ENCODE data around the gene MUC22.
"Not testable (repeated sequence)": the region's sequence is repeated elsewhere in the genome, so short reads cannot be mapped to it uniquely, and the experiment has no call there.

The MUC22 gene

GRCh38 chr6:31009731-31010130 is 543 bp upstream of the MUC22 start:
- no peaks in the 10 kb centered on the region for H3K4me1 ChIP-seq (ENCODE audit: control insufficient read depth, low read length)
- H3K27me3 ChIP-seq (ENCODE audit: control insufficient read depth, low read length) = peaks cover 18% of the 10 kb centered on the region
- H4K20me1 ChIP-seq (ENCODE audit: control insufficient read depth, insufficient read depth, low read depth, low read length) = no peaks in the 10 kb centered on the region
- no peak overlapping the region for H3K27ac ChIP-seq (ENCODE audit: low read depth, low read length)
- TF ChIP-seq CTCF (IDR thresholded peaks at IDR 0.05; ENCODE audit: low read depth, low read length, poor library complexity, severe bottlenecking) (no peak), EZH2phosphoT487 (IDR thresholded peaks at IDR 0.05; ENCODE audit: borderline replicate concordance, low read length) (no peak)
- no peaks in the 10 kb centered on the region for H3F3A ChIP-seq (ENCODE audit: control insufficient read depth, insufficient read depth)
- H3K4me2 ChIP-seq (ENCODE audit: low read length) = no peak overlapping the region
- no peaks in the 10 kb centered on the region for H3K9me3 ChIP-seq (ENCODE audit: control insufficient read depth, insufficient read depth, low read length)
- H3K79me2 ChIP-seq (ENCODE audit: control insufficient read depth, low read length) = no peaks in the 10 kb centered on the region
- H3K36me3 ChIP-seq (ENCODE audit: control insufficient read depth, low read length) = no peaks in the 10 kb centered on the region
- no peak overlapping the region for H3K4me3 ChIP-seq (ENCODE audit: low read length)
- H3K9me2 ChIP-seq (replicated peaks; ENCODE audit: control insufficient read depth, low read length) = no peaks in the 10 kb centered on the region

- no peak overlapping the region for H3K4me3 ChIP-seq (ENCODE audit: low read length)
- H3K79me2 ChIP-seq (ENCODE audit: control insufficient read depth, low read length) = no peaks in the 10 kb centered on the region
- no peak overlapping the region for H3K27ac ChIP-seq (ENCODE audit: low read depth, low read length)
- H3K36me3 ChIP-seq (ENCODE audit: control insufficient read depth, low read length) = no peaks in the 10 kb centered on the region
- H3K9me2 ChIP-seq (replicated peaks; ENCODE audit: control insufficient read depth, low read length) = no peaks in the 10 kb centered on the region
- TF ChIP-seq EZH2phosphoT487 (IDR thresholded peaks at IDR 0.05; ENCODE audit: borderline replicate concordance, low read length) (no peak), CTCF (IDR thresholded peaks at IDR 0.05; ENCODE audit: low read depth, low read length, poor library complexity, severe bottlenecking) (no peak)
- H3K4me1 ChIP-seq (ENCODE audit: control insufficient read depth, low read length) = no peaks in the 10 kb centered on the region
- peaks cover 5% of the 10 kb centered on the region for H3K27me3 ChIP-seq (ENCODE audit: control insufficient read depth, low read length)
- no peaks in the 10 kb centered on the region for H4K20me1 ChIP-seq (ENCODE audit: control insufficient read depth, insufficient read depth, low read depth, low read length)
- no peak overlapping the region for H3K4me2 ChIP-seq (ENCODE audit: low read length)
- peaks cover 5% of the 10 kb centered on the region; the same call in 1 of the 2 replicates for H3K9me3 ChIP-seq (ENCODE audit: control insufficient read depth, insufficient read depth, low read length)
- no peaks in the 10 kb centered on the region for H3F3A ChIP-seq (ENCODE audit: control insufficient read depth, insufficient read depth)
These were observed 879 bp downstream of the MUC22 start for GRCh38 chr6:31011153-31011552.

GRCh38 chr6:31016659-31017299 is 6.5 kb downstream of the MUC22 start:
- Histone ChIP-seq H3K27me3 (ENCODE audit: control insufficient read depth, low read length) (no peaks in the 10 kb centered on the region), H3K4me2 (ENCODE audit: low read length) (no peak overlapping the region), H3K79me2 (ENCODE audit: control insufficient read depth, low read length) (no peaks in the 10 kb centered on the region), H3F3A (ENCODE audit: control insufficient read depth, insufficient read depth) (no peaks in the 10 kb centered on the region), H4K20me1 (ENCODE audit: control insufficient read depth, insufficient read depth, low read depth, low read length) (no peaks in the 10 kb centered on the region), H3K9me3 (ENCODE audit: control insufficient read depth, insufficient read depth, low read length) (peaks cover 9% of the 10 kb centered on the region; the same call in 1 of the 2 replicates), H3K4me1 (ENCODE audit: control insufficient read depth, low read length) (no peaks in the 10 kb centered on the region), H3K9me2 (replicated peaks; ENCODE audit: control insufficient read depth, low read length) (no peaks in the 10 kb centered on the region), H3K27ac (ENCODE audit: low read depth, low read length) (no peak overlapping the region), H3K4me3 (ENCODE audit: low read length) (no peak overlapping the region), H3K36me3 (ENCODE audit: control insufficient read depth, low read length) (no peaks in the 10 kb centered on the region)
- TF ChIP-seq CTCF (IDR thresholded peaks at IDR 0.05; ENCODE audit: low read depth, low read length, poor library complexity, severe bottlenecking) (no peak), EZH2phosphoT487 (IDR thresholded peaks at IDR 0.05; ENCODE audit: borderline replicate concordance, low read length) (no peak)

GRCh38 chr6:31017436-31017835 is 7.2 kb downstream of the MUC22 start:
- not testable (repeated sequence) for H3K4me3 ChIP-seq (ENCODE audit: low read length); H4K20me1 ChIP-seq (ENCODE audit: control insufficient read depth, insufficient read depth, low read depth, low read length); H3K27ac ChIP-seq (ENCODE audit: low read depth, low read length)

More at GRCh38 chr6:31017436-31017835, 7.2 kb downstream of the MUC22 start:
- not testable (repeated sequence) for H3K27me3 ChIP-seq (ENCODE audit: control insufficient read depth, low read length); H3K9me3 ChIP-seq (ENCODE audit: control insufficient read depth, insufficient read depth, low read length); H3K79me2 ChIP-seq (ENCODE audit: control insufficient read depth, low read length); H3F3A ChIP-seq (ENCODE audit: control insufficient read depth, insufficient read depth); H3K4me1 ChIP-seq (ENCODE audit: control insufficient read depth, low read length); H3K36me3 ChIP-seq (ENCODE audit: control insufficient read depth, low read length); H3K9me2 ChIP-seq (replicated peaks; ENCODE audit: control insufficient read depth, low read length); H3K4me2 ChIP-seq (ENCODE audit: low read length)

All from DOHH2 (cell line).